T47D (cell line): ENCODE measurements around the gene ATP11C.
"Not testable (repeated sequence)": the region's sequence is repeated elsewhere in the genome, so short reads cannot be mapped to it uniquely, and the experiment has no call there.

Source experiments
- DNase-seq, 2 experiments: peaks; one replicate each; pipeline versions ENCODE4 v3.0.0 to v3.0.0-alpha.2; 2011 to 2012; ENCODE audit warnings: low read depth in 1 of 2, low spot score in 1 of 2
- JUND ChIP-seq: IDR thresholded peaks from 2 replicates; pipeline ENCODE4 v1.6.1; 2012; ENCODE audit warnings: low read depth
- in situ Hi-C: cut with HindIII; loops from 2 replicates; pipeline ENCODE4 v1.10.0; 2016; ENCODE audit warnings: low sequenced_read_pairs, low pct_unique_long_range_greater_than_20kb

ATP11C gene

GRCh38 chrX:139932901-139933796 lies at the start of gene ATP11C:
ATP11C (minus strand) TSS chrX:139933053; CDS start chrX:139932042, 1,011 bp downstream.
- TF ChIP-seq JUND: no peak
- in situ Hi-C loops: no loop called here
- peak in 1 of 2 experiments; percentile 82 for DNase-seq

GRCh38 chrX:139974471-139974870 lies 41.6 kb upstream of the ATP11C start:
- in situ Hi-C loops: no loop called here
- TF ChIP-seq JUND: no peak
- DNase-seq: no peak

- DNase-seq: no peak
- in situ Hi-C loops: no loop called here
- no peak for TF ChIP-seq JUND
These were observed 40.1 kb upstream of the ATP11C start for GRCh38 chrX:139972629-139973624.

GRCh38 chrX:139972113-139972512 lies 39.3 kb upstream of the ATP11C start:
- DNase-seq: no peak
- in situ Hi-C loops: no loop called here
- no peak for TF ChIP-seq JUND

- in situ Hi-C loops: no loop called here
- TF ChIP-seq JUND: no peak
- DNase-seq: no peak
These were observed 38.5 kb upstream of the ATP11C start for GRCh38 chrX:139971394-139971749.

- no peak for DNase-seq
- TF ChIP-seq JUND: no peak
- in situ Hi-C loops: no loop called here
These were observed 36.4 kb upstream of the ATP11C start for GRCh38 chrX:139969286-139969685.

GRCh38 chrX:139967750-139968149 lies 34.9 kb upstream of the ATP11C start:
- no peak for TF ChIP-seq JUND
- in situ Hi-C loops: no loop called here
- DNase-seq: no peak

- DNase-seq: no peak
- no peak for TF ChIP-seq JUND
- in situ Hi-C loops: no loop called here
These were observed 34.4 kb upstream of the ATP11C start for GRCh38 chrX:139967300-139967699.

GRCh38 chrX:139966159-139966558 lies 33.3 kb upstream of the ATP11C start:
- in situ Hi-C loops, DNase-seq: not testable (repeated sequence)

GRCh38 chrX:139965421-139965820 lies 32.6 kb upstream of the ATP11C start, which contains the start of gene CXorf66:
CXorf66 (minus strand) TSS chrX:139965521; CDS start chrX:139965496, 25 bp downstream.
- DNase-seq: no peak
- in situ Hi-C loops: no loop called here
- no peak for TF ChIP-seq JUND

- in situ Hi-C loops, DNase-seq: not testable (repeated sequence)
These were observed 28.2 kb upstream of the ATP11C start for GRCh38 chrX:139961091-139961490.

GRCh38 chrX:139949703-139950102 lies 16.9 kb upstream of the ATP11C start:
- DNase-seq: no peak
- in situ Hi-C loops: no loop called here
- TF ChIP-seq JUND: no peak

GRCh38 chrX:139945075-139945474 lies 12.2 kb upstream of the ATP11C start:
- in situ Hi-C loops: no loop called here
- DNase-seq: no peak
- TF ChIP-seq JUND: no peak
